WTC11 (cell line): ENCODE measurements around the gene ANKRD11. TPM values are rescaled to one million over a fixed set of nuclear protein-coding genes. Genes with fewer than 3 reads are reported as not detected.
A peak's percentile ranks its signal among the peaks of the same experiment; 100 is the strongest.

ENCODE experiments used
- ATAC-seq: fragments of 200-7000 bp; cut with Tn5 transposase; 2 replicates; pipeline ENCODE4 v1.10.0; 2021; ENCODE audit warnings: mild to moderate bottlenecking, moderate library complexity
- CTCF ChIA-PET: fragments of 300-600 bp; sonication (Branson Sonifier 250); formaldehyde crosslinking; loops from one replicate; lab custom pipeline; 2021; ENCODE audit warnings: antibody characterized with exemption; lab: Charles Lee
- POLR2A ChIA-PET: fragments of 350-600 bp; sonication (Branson Sonifier 250); formaldehyde crosslinking; loops from one replicate; lab custom pipeline; 2021; ENCODE audit warnings: antibody characterized with exemption; lab: Charles Lee
- DNase-seq: peaks from one replicate; pipeline ENCODE4 v3.0.0; 2021; ENCODE audit warnings: low spot score
- H3K27ac Mint-ChIP-seq: 2 replicates; pipeline ENCODE4 v1.8.0; 2021; ENCODE audit warnings: mixed read lengths
- H3K27me3 Mint-ChIP-seq: 2 replicates; pipeline ENCODE4 v1.8.0; 2021; ENCODE audit warnings: low read depth, mild to moderate bottlenecking, moderate library complexity, mixed read lengths
- H3K36me3 Mint-ChIP-seq: 2 replicates; pipeline ENCODE4 v1.8.0; 2021; ENCODE audit warnings: mixed read lengths
- H3K4me1 Mint-ChIP-seq: 2 replicates; pipeline ENCODE4 v1.8.0; 2022; ENCODE audit warnings: mixed read lengths
- H3K4me3 Mint-ChIP-seq: 2 replicates; pipeline ENCODE4 v1.8.0; 2021; ENCODE audit warnings: mild to moderate bottlenecking, moderate library complexity, mixed read lengths
- H3K9me3 Mint-ChIP-seq: 2 replicates; pipeline ENCODE4 v1.8.0; 2021; ENCODE audit warnings: mixed read lengths
- CBFB ChIP-seq: sonication (generic); formaldehyde crosslinking; IDR thresholded peaks from 2 replicates; pipeline ENCODE4 v1.8.1; 2022; ENCODE audit warnings: mild to moderate bottlenecking, low read depth, missing genetic modification reagents
- CREB1 ChIP-seq: sonication (generic); formaldehyde crosslinking; IDR thresholded peaks from 2 replicates; pipeline ENCODE4 v1.8.0; 2023; ENCODE audit warnings: mild to moderate bottlenecking, missing genetic modification reagents
- EMX1 ChIP-seq: fragments of 250-450 bp; sonication (Bioruptor Pico); IDR thresholded peaks from 2 replicates; pipeline ENCODE4 v1.8.0; 2021; ENCODE audit warnings: mild to moderate bottlenecking
- FOXJ3 ChIP-seq: sonication (generic); formaldehyde crosslinking; IDR thresholded peaks from 2 replicates; pipeline ENCODE4 v1.9.0; 2021; ENCODE audit warnings: missing genetic modification reagents, mild to moderate bottlenecking, borderline replicate concordance
- MLX ChIP-seq: sonication (generic); formaldehyde crosslinking; IDR thresholded peaks from 2 replicates; pipeline ENCODE4 v1.8.1; 2023; ENCODE audit warnings: mild to moderate bottlenecking, missing genetic modification reagents, moderate library complexity
- PREB ChIP-seq: sonication (generic); formaldehyde crosslinking; IDR thresholded peaks from 2 replicates; pipeline ENCODE4 v1.8.1; 2022; ENCODE audit warnings: mild to moderate bottlenecking, missing genetic modification reagents, moderate library complexity, borderline replicate concordance
- SOX15 ChIP-seq: fragments of 250-450 bp; sonication (Bioruptor Pico); IDR thresholded peaks from 2 replicates; pipeline ENCODE4 v1.9.0; 2021; ENCODE audit warnings: mild to moderate bottlenecking
- ZBTB21 ChIP-seq: sonication (generic); formaldehyde crosslinking; IDR thresholded peaks from 2 replicates; pipeline ENCODE4 v1.8.1; 2023; ENCODE audit warnings: mild to moderate bottlenecking, missing genetic modification reagents, borderline replicate concordance
- ZNF425 ChIP-seq: fragments of 250-450 bp; sonication (Bioruptor Pico); conservative IDR thresholded peaks from 2 replicates; pipeline ENCODE4 v1.9.0; 2021; ENCODE audit warnings: mild to moderate bottlenecking
- total RNA-seq: library from RNA; stranded (reverse); gene quantifications from 3 replicates; pipeline ENCODE4 v1.2.3, GENCODE V29; 2021
- TF ChIP-seq, protein P1 (sequence below): sonication (generic); formaldehyde crosslinking; IDR thresholded peaks from 2 replicates; pipeline ENCODE4 v1.8.1; 2023; ENCODE audit warnings: mild to moderate bottlenecking, missing genetic modification reagents, borderline replicate concordance
- TF ChIP-seq, protein P2 (sequence below): fragments of 200-600 bp; IDR thresholded peaks from 2 replicates; pipeline ENCODE4 v1.8.0; 2022; ENCODE audit warnings: antibody characterized with exemption
- TF ChIP-seq, protein P3 (sequence below): sonication (generic); formaldehyde crosslinking; IDR thresholded peaks from 2 replicates; pipeline ENCODE4 v1.8.1; 2022; ENCODE audit warnings: low read depth, missing genetic modification reagents, borderline replicate concordance

ANKRD11 gene
- total RNA-seq, 1 experiment from 2014 or later = 184 TPM

GRCh38 chr16:89446136-89446974 lies 44.0 kb downstream of the ANKRD11 start:
- no peaks in the 10 kb centered on the region for H3K36me3 Mint-ChIP-seq
- TF ChIP-seq CREB1 (CRISPR knock-in tag) (no peak), ZNF425 (CRISPR knock-in tag) (no peak), PREB (no peak), FOXJ3 (CRISPR knock-in tag) (no peak), ZBTB21 (CRISPR knock-in tag) (no peak), EMX1 (CRISPR knock-in tag) (no peak)
- TF ChIP-seq, protein P1, sequence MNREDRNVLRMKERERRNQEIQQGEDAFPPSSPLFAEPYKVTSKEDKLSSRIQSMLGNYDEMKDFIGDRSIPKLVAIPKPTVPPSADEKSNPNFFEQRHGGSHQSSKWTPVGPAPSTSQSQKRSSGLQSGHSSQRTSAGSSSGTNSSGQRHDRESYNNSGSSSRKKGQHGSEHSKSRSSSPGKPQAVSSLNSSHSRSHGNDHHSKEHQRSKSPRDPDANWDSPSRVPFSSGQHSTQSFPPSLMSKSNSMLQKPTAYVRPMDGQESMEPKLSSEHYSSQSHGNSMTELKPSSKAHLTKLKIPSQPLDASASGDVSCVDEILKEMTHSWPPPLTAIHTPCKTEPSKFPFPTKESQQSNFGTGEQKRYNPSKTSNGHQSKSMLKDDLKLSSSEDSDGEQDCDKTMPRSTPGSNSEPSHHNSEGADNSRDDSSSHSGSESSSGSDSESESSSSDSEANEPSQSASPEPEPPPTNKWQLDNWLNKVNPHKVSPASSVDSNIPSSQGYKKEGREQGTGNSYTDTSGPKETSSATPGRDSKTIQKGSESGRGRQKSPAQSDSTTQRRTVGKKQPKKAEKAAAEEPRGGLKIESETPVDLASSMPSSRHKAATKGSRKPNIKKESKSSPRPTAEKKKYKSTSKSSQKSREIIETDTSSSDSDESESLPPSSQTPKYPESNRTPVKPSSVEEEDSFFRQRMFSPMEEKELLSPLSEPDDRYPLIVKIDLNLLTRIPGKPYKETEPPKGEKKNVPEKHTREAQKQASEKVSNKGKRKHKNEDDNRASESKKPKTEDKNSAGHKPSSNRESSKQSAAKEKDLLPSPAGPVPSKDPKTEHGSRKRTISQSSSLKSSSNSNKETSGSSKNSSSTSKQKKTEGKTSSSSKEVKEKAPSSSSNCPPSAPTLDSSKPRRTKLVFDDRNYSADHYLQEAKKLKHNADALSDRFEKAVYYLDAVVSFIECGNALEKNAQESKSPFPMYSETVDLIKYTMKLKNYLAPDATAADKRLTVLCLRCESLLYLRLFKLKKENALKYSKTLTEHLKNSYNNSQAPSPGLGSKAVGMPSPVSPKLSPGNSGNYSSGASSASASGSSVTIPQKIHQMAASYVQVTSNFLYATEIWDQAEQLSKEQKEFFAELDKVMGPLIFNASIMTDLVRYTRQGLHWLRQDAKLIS (CRISPR knock-in tag) = no peak
- TF ChIP-seq, protein P2, sequence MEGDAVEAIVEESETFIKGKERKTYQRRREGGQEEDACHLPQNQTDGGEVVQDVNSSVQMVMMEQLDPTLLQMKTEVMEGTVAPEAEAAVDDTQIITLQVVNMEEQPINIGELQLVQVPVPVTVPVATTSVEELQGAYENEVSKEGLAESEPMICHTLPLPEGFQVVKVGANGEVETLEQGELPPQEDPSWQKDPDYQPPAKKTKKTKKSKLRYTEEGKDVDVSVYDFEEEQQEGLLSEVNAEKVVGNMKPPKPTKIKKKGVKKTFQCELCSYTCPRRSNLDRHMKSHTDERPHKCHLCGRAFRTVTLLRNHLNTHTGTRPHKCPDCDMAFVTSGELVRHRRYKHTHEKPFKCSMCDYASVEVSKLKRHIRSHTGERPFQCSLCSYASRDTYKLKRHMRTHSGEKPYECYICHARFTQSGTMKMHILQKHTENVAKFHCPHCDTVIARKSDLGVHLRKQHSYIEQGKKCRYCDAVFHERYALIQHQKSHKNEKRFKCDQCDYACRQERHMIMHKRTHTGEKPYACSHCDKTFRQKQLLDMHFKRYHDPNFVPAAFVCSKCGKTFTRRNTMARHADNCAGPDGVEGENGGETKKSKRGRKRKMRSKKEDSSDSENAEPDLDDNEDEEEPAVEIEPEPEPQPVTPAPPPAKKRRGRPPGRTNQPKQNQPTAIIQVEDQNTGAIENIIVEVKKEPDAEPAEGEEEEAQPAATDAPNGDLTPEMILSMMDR = no peak
- TF ChIP-seq, all 79 proteins: peak for 0
- Mint-ChIP-seq H3K9me3 (no peaks in the 10 kb centered on the region), H3K4me1 (peaks cover 82% of the 10 kb centered on the region), H3K4me3 (no peak overlapping the region), H3K27ac (peak overlapping the region; percentile 90), H3K27me3 (no peaks in the 10 kb centered on the region)
- ChIA-PET POLR2A (no interaction called here), CTCF (interaction anchor here (0.9 to 1.1 kb wide), 3 partner anchors 89 to 153 kb away, joined by 4 to 5 read pairs (median 4); no protein-coding TSS in a partner anchor)
- ATAC-seq (no peak), DNase-seq (no peak)

DNA sequence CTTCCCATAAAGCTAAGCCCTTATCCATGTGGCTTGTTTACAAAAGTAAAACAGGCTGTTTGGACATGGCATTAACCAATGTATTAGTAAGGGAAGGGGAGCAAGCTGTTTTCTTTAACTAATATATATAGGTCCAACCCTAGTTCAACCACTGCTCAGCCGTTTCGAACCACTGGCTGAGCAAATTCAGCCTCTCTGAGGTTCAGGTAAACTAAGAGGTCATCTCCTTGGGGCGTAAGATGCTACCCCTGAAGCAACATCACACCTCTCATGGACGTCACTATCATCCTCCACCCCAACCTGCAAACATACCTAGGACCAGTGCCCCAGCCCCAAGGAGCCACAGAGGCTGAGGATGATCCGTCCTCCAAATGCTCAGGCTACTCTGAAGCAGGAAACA lies 45.2 kb downstream of the ANKRD11 start:
- H3K36me3 Mint-ChIP-seq = no peaks in the 10 kb centered on the region
- no peaks in the 10 kb centered on the region for H3K9me3 Mint-ChIP-seq
- H3K4me3 Mint-ChIP-seq = no peak overlapping the region
- H3K27ac Mint-ChIP-seq = peak overlapping the region; percentile 95
- ATAC-seq (no peak), DNase-seq (no peak)
- TF ChIP-seq CBFB (CRISPR knock-in tag) (no peak), SOX15 (CRISPR knock-in tag) (no peak), MLX (no peak)
- TF ChIP-seq, protein P3, sequence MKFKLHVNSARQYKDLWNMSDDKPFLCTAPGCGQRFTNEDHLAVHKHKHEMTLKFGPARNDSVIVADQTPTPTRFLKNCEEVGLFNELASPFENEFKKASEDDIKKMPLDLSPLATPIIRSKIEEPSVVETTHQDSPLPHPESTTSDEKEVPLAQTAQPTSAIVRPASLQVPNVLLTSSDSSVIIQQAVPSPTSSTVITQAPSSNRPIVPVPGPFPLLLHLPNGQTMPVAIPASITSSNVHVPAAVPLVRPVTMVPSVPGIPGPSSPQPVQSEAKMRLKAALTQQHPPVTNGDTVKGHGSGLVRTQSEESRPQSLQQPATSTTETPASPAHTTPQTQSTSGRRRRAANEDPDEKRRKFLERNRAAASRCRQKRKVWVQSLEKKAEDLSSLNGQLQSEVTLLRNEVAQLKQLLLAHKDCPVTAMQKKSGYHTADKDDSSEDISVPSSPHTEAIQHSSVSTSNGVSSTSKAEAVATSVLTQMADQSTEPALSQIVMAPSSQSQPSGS (CRISPR knock-in tag) = no peak
- POLR2A ChIA-PET = interaction anchor here (0.7 kb wide), 1 partner anchor 13 kb away, joined by 3 read pairs; no protein-coding TSS in a partner anchor
- no peaks in the 10 kb centered on the region for H3K27me3 Mint-ChIP-seq
- peaks cover 81% of the 10 kb centered on the region for H3K4me1 Mint-ChIP-seq
- CTCF ChIA-PET = interaction anchor here (0.6 to 1.0 kb wide), 4 partner anchors 19 to 227 kb away, joined by 3 to 5 read pairs (median 4); no protein-coding TSS in a partner anchor
